Right atrium auricular region (tissue), 2 donors: Measurements from ENCODE around the gene RPS15. TPM values are rescaled to one million over a fixed set of nuclear protein-coding genes. Genes with fewer than 3 reads are reported as not detected.

Source experiments
- DNase-seq: peaks from one replicate; pipeline ENCODE4 v3.0.0-alpha.2; 2019; ENCODE audit warnings: low spot score
- H3K27ac ChIP-seq, 2 donors: fragments of 200-600 bp; sonication (generic); 1 replicate in 1 of 2; 2 replicates in 1 of 2; pipeline ENCODE4 v1.5.1; 2016 to 2019
- H3K27me3 ChIP-seq, 2 donors: fragments of 200-600 bp; sonication (generic); one replicate each; pipeline versions ENCODE4 v1.5.1 to v1.6.0; 2017 to 2019
- H3K36me3 ChIP-seq: fragments of 200-600 bp; sonication (generic); one replicate; pipeline ENCODE4 v1.5.1; 2016
- H3K4me1 ChIP-seq, 2 donors: fragments of 200-600 bp; sonication (generic); one replicate each; pipeline versions ENCODE4 v1.5.1 to v1.6.0; 2017 to 2019
- H3K4me3 ChIP-seq, 2 donors: fragments of 200-600 bp; sonication (generic); 1 replicate in 1 of 2; 2 replicates in 1 of 2; pipeline ENCODE4 v1.5.1; 2017 to 2019; ENCODE audit warnings: mild to moderate bottlenecking in 1 of 2, moderate library complexity in 1 of 2
- H3K9me3 ChIP-seq, 2 donors: fragments of 200-600 bp; sonication (generic); one replicate each; pipeline ENCODE4 v1.5.1; 2019
- total RNA-seq, 2 donors: library from RNA; depleted of rRNA; stranded (reverse); fragments of >200 nt; gene quantifications; one replicate each; pipeline ENCODE4 v1.1.0, GENCODE V29; 2016
- TF ChIP-seq, protein P1 (sequence below), 2 donors: fragments of 200-600 bp; sonication (generic); IDR thresholded peaks; one replicate each; pipeline ENCODE4 v1.5.1; 2019; ENCODE audit warnings: antibody characterized with exemption in 2 of 2

The RPS15 gene
- total RNA-seq, 2 donors from 2014 or later: 1,712 to 2,156 TPM

DNA sequence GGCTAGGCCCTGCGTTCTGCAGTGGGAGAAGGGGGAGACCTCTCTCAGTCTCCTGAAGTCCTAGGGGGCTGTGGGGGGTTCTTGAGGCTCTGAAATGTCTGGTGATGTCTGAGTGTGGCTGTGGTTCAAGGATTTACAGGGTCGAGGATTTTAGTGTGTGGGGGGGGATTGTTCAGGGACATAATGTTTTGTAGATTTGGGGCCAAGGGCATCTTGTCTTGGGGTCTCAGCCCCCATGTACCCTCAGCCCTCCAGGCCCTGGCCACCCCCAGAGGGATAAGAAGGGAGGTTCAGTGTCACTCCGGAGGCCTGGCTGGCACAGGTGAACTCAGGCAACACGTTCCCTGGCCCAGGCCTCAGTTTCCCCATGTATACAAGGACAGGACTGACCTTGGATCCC is 9.3 kb downstream of the RPS15 start:
- no peaks in the 10 kb centered on the region for H3K9me3 ChIP-seq
- H3K4me1 ChIP-seq: peaks cover 0 to 28% of the 10 kb centered on the region in 2 donors
- TF ChIP-seq, protein P1, sequence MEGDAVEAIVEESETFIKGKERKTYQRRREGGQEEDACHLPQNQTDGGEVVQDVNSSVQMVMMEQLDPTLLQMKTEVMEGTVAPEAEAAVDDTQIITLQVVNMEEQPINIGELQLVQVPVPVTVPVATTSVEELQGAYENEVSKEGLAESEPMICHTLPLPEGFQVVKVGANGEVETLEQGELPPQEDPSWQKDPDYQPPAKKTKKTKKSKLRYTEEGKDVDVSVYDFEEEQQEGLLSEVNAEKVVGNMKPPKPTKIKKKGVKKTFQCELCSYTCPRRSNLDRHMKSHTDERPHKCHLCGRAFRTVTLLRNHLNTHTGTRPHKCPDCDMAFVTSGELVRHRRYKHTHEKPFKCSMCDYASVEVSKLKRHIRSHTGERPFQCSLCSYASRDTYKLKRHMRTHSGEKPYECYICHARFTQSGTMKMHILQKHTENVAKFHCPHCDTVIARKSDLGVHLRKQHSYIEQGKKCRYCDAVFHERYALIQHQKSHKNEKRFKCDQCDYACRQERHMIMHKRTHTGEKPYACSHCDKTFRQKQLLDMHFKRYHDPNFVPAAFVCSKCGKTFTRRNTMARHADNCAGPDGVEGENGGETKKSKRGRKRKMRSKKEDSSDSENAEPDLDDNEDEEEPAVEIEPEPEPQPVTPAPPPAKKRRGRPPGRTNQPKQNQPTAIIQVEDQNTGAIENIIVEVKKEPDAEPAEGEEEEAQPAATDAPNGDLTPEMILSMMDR (IDR thresholded peaks at IDR 0.05): no peak
- peaks cover 2% of the 10 kb centered on the region for H3K36me3 ChIP-seq
- DNase-seq: no peak
- no peak overlapping the region for H3K27ac ChIP-seq
- H3K4me3 ChIP-seq: no peak overlapping the region
- peaks cover 24 to 45% of the 10 kb centered on the region in 2 donors for H3K27me3 ChIP-seq

DNA sequence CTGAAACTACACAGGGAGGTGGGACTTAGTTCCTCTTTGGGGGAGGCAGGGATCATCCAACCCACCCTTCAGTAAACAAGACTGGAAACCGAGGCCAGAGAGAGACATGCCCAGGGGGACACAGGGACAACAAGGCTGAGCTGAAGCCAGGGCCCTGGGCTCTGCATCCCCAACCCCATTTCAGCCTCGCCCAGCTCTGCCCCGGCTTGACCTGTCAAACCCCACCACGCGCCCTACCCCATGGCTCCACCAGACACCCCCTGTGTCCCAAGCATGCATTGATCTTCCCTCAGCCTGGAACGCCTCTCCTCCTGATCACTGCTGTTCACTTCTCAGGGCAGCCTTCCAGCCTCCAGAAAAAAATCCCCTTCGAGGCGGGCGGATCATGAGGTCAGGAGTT is 9.7 kb downstream of the RPS15 start:
- H3K9me3 ChIP-seq: no peaks in the 10 kb centered on the region
- H3K27ac ChIP-seq: no peak overlapping the region
- TF ChIP-seq, protein P1 (IDR thresholded peaks at IDR 0.05): no peak
- H3K4me1 ChIP-seq: peaks cover 0 to 32% of the 10 kb centered on the region in 2 donors
- H3K36me3 ChIP-seq: no peaks in the 10 kb centered on the region
- DNase-seq: no peak
- no peak overlapping the region for H3K4me3 ChIP-seq
- H3K27me3 ChIP-seq: peaks cover 26 to 45% of the 10 kb centered on the region in 2 donors

DNA sequence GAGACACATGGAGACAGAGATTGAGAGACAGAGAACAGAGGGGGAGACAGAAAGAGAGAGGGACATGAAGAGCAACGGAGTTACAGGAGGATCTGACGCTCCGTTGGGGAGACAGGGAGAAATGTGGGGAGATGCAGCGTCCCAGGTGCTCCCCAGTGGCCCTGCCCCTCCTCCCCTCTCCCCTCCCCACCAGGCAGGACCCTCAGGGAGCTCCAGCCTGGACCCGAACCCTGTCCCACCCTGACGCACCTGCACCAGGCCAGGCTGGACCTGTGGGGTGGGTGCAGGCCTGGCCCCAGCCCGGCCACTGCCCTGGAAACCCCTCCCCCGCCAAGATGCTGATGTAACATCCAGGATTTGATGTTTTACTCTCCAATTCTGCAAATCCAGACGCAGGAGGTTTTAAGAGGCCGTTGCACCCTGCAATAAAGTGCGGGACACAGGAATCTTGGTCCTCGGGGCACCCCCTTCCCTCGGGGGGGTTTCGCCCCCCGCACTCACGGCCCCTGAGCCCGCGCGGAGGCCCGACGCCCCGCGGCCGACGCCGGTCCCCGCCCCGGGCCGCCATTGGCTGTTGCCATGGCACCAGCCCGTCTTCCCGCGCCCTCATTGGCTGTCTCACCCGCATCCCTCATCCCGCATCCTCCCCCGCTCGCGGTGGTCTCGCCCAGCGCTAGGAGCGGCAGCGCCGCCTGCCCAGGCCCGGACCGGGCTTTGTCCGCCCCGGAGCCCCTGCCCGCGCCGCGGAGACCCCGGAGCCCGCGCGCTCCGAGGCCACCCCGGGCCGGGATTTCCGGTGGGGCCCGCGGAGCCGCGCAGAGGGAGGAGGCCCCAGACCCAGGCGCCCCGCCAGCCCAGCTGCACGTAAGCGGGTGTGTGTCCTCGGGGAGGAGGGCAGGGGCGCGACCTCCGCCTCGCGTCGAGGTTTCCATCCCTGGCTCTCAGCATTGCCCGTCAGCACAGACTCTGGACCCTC is 11.6 kb downstream of the RPS15 start, which contains the start of gene APC2:
Gene APC2 (plus strand): TSS at position 655 of the 976 bp plus-strand sequence. CDS start 2,881 bp downstream, outside the sequence.
- H3K36me3 ChIP-seq: no peaks in the 10 kb centered on the region
- TF ChIP-seq, protein P1 (IDR thresholded peaks at IDR 0.05): no peak
- H3K9me3 ChIP-seq: no peaks in the 10 kb centered on the region
- peaks cover 29 to 52% of the 10 kb centered on the region in 2 donors for H3K27me3 ChIP-seq
- peaks cover 0 to 42% of the 10 kb centered on the region in 2 donors for H3K4me1 ChIP-seq
- no peak within 1 kb of the TSS for H3K4me3 ChIP-seq
- no peak for DNase-seq
- H3K27ac ChIP-seq: no peak within 1 kb of the TSS

DNA sequence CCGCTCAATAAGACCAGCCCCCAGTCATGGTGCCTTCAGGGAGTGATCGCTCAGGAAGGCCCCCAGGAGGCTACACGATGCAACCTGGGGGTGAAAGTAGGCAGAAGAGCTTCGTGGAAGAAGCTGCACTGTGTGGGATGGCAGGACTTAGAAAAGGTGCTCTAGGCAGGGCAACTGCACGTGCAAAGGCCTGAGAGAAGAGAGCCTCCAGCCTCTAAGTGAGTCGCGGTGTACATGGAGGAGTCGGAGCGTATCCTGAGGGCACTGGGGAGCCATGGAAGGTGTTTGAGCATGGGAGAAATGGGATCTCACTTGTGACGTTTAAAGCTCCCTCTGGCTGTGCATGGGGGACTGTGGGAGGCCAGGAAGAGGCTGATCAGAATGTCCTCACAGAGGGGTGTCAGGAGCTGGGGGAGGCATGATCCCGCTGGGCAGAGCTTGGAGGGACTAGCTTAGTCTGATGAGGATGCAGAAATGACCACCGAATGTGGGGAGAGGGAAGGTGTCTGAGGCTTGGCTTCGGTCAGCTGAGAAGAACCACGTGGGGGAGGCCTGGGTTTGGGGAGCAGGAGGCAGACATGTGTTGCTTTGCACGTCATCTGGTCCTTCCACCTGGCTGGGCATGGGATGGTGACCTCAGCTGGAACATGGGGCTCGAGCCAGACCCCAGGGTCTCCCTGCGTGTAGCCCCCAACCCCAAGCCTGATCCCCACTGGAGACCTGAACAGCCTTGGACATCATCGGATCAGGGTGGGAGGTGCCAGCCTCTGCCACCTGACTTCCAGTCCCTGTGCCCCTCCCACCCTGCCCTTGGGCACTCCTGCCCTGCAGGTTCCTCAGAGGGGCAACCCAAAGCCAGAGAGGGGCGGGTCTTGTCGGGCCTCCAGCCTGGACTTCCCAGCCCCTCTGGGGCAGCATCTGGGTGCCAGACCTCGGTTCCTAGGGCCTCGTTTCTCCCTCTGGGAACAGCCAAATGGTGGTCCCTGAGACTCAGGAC is 12.8 kb downstream of the RPS15 start:
- H3K9me3 ChIP-seq: no peaks in the 10 kb centered on the region
- H3K4me3 ChIP-seq: no peak overlapping the region
- TF ChIP-seq, protein P1 (IDR thresholded peaks at IDR 0.05): no peak
- peaks cover 27 to 63% of the 10 kb centered on the region in 2 donors for H3K27me3 ChIP-seq
- H3K4me1 ChIP-seq: peaks cover 0 to 41% of the 10 kb centered on the region in 2 donors
- no peaks in the 10 kb centered on the region for H3K36me3 ChIP-seq
- no peak overlapping the region for H3K27ac ChIP-seq
- DNase-seq: no peak
